GM18868 (cell line): Measurements from ENCODE around the gene RARRES1.

Source experiments
- ATAC-seq: cut with Tn5 transposase; IDR thresholded peaks from one replicate; pipeline ENCODE4 v1.9.1; 2021; ENCODE audit warnings: mild to moderate bottlenecking, moderate library complexity; ENCODE audit not compliant: unreplicated experiment

Gene RARRES1

DNA sequence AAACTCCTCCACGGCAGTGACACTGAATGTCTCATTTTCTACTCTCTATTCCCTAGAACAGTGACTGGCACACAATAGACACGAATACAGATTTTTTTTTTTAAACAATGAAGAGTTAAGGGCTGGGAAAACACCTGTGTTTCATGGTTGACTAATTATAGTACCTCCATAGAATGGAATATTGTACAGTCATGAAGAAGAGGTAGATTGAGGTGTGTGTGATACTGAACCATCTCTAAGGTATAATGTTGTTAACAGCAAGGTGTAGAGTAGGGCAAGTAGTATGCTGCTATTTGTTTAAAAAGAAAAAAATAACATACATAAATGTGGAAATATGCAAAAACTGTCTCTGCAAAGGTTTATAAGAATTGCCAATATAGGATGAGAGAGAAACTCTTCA lies 5.2 kb upstream of the RARRES1 start:
- no peak for ATAC-seq

- ATAC-seq = no peak
These were observed 3.2 kb upstream of the RARRES1 start for GRCh38 chr3:158735296-158736033.

DNA sequence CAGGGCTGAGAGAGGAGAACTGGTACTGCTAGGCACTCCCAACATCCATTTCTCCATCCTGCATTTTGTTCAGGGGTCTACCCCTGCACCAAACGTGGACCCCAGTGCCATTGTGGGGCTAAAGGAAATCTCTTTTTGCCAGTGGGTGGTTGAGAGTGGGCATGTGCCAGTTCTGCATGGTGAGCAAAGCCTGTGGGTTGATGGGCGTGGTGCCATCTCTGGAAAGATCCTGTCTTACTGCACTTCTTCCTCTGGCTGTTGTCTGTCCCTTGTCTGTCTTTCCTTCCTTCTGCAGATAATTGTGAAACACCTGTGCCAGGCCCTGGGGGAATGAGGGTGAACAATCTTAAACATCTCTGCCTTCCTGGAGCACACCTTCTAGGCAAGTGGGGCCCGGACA lies 1.4 kb upstream of the RARRES1 start:
- ATAC-seq = no peak

DNA sequence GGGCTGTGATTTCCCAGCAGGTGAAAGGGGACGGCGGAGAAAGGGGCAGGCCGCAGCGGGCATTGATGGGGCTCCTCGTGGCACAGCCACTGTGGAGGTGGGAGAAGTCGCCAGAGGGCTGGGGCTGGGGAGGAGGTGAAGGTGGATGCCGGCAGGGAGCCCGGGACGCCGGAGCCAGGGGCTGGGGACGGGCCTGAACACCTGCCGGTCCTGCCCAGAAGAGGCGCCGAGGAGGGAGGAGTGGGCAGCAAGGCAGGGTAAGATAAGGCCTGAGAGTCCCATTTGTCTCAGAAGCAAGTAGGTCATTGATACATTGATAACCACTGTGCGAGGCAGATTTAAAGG lies 571 bp upstream of the RARRES1 start:
- ATAC-seq = no peak

GRCh38 chr3:158731486-158731885 lies 771 bp downstream of the RARRES1 start:
- no peak for ATAC-seq

GRCh38 chr3:158728851-158729250 lies 3.4 kb downstream of the RARRES1 start:
- ATAC-seq = no peak

DNA sequence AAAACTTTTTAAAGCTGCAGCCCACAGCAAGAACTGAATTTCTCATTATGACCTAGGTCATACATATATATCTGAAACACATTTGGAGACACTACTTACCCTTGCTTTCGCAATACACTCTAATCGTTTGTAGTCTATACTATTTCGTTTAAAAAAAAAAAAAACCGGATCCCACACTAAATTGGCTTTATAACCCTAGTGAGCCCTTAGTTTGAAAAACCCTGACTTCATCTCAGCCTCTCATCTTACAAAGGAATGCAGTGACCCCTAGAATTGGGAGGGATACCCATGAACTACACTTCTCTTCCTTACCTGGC lies 4.2 kb downstream of the RARRES1 start:
- ATAC-seq = no peak

GRCh38 chr3:158727206-158728060 lies 4.8 kb downstream of the RARRES1 start:
- ATAC-seq = peak; percentile 68

- no peak for ATAC-seq
These were observed 6.8 kb downstream of the RARRES1 start for GRCh38 chr3:158725348-158726011.

DNA sequence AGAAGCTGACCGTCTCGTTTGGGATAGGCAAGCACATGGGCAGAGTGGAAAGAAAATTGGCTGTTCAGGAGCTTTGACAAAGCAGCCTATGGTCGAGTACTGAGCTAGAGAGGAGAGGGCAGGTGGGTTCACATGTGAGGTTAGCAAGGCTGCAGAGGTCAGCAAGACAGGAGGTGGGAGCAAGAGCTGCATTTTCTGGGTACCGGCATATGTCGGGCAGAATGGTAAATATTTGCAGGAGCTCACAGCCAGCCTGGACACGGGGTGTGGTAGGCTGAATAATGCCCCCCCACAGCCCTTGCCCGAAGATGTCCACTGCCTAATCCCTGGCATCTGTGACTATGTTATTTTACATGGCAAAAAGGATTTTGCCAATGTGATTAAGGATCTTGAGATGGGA lies 8.3 kb downstream of the RARRES1 start:
- ATAC-seq = no peak

DNA sequence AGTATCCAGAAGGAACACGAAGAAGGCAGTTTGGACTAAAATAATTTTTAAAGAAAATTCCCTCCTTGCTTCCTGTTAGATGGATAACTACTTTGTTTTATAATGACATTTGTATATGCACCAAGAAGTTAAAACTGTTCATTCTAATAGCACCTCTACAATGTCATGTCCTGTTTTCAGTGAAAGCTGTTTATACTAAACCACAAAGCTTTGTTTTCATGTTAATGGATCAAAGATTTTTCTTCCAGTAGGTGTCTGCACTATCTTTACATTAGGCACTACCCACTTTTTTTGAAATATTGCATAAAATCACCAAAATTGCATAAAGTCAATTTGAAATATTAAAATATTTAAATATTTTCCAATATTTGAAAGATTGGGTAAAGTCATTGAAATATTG lies 10.1 kb downstream of the RARRES1 start:
- ATAC-seq = no peak

DNA sequence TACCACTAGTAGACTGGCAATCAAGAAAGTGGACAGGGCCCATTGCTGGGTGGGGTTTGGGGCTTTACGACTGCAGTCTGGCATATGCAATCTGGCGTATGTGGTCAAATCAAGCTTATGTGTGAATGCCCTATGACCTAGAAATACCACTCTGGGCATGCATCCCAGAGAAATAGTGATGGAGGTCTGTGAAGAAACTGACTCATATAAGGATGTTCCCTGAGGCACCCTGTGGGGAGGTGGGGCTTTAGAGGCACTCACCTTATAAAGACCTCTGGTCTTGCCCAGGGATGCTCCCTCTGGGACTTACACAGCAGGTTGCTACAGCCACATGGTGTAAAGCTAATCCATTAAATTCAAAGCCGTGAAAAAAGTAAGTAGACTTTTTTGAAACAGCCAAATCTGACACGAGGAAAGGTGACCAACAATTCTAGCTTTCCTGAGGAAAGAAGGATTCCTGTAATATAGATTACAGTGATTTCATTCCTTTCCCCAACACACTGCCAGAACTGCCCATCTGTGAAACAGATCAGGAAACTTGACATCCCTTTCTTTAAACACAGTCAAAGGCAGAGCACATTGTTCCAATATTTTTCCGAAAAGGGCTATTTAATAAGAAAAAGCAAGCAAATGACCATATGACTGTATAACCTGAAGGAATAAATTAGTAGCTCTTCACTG lies 13.6 kb downstream of the RARRES1 start:
- ATAC-seq = no peak

GRCh38 chr3:158717576-158717975 lies 14.7 kb downstream of the RARRES1 start:
- no peak for ATAC-seq

DNA sequence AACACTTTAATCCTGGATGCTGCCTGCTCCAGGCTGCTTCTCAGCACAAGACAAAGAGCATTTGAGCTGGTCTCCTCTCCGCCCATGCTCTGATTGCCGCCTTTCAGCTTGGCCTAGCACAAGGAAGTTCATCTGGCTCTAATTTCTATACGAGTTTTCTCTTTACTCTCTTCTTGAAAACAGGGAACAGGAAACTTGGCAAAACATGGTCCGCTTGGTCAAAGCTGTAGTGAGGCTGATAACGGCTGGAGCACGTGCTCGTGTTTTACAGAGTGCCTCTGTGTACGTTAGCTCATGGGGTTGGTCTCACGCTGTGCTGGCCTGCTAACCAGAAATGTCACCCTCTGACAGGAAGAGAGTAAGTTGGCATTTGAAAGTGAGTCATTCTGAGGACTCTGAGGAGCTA lies 19.2 kb downstream of the RARRES1 start:
- ATAC-seq = no peak

GRCh38 chr3:158712443-158712842 lies 19.8 kb downstream of the RARRES1 start:
- peak; percentile 65 for ATAC-seq

DNA sequence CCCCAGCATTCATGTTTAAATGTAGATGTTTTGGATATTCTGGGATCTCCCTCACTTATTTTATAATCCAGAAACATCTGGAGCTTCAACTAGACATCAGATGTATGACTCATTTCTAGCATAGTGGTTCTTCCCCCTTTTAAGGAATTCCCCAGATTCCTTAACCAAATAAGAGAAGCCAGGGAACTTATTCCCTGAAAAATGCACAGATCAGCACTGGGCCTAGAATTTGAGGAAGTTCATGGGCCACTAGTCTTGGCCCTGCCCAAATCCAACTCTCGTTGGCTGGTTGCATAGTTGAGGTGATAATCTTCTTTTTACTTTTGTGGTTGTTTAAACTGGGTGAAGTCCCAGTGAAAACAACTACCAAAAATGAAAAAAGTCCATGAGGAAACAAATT lies 20.4 kb downstream of the RARRES1 start:
- ATAC-seq = peak; percentile 54

DNA sequence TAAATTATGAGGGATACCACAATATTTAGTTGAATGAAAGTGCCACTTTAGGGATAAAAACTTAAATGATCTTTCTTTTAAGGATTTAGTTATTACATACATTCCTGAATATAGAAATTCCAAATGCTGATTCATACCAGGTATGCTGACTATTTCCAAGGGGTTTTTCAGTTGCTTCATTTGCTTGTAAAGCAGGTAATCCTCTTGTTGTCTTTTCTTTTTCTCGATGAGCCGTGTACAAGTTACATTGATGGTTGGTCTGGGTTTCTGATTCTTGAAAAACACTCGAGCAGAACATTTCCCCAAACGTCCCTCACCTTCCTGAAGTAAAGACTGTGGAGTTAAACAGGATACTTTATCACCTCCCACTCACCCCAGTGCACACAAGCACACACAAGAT lies 21.7 kb downstream of the RARRES1 start:
- ATAC-seq = no peak

DNA sequence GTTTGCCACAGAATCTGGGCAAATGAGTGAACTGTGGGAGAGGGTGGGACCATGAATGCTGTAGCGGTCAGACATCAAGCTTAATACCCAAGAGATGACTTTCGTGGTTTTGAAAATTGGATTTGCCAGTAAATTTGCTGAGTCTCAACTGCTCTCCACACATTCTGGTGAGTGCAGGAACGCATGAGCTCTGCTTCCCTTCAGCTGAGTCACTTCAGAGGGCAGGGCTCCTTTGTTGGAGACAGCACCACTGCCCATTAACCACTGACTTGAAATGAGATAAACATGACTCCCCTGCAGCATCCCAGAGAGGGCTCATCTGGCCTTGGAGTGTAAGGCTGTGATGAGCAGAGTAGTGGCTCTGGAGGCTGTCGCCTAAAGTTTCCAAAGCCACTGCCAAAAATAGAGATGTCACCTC lies 22.6 kb downstream of the RARRES1 start:
- no peak for ATAC-seq

DNA sequence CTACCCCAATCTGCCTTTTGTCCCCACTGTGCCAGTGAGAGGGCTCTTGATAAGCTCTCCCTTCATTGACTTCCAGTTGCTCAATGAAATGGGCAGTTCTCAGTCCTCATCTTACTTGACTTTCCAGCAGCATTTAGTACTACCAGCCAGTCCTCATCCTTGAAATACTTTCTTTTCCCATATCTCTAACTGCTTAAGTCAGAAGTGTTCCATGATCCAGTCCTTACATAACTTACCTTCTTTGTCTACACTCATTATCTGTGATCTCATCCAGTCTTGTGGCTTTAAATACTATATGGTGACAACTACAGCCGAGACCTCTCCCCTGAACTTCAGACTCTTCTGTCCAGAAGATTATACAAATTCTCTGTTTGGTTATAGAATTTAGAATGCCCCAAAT lies 28.7 kb downstream of the RARRES1 start:
- no peak for ATAC-seq

DNA sequence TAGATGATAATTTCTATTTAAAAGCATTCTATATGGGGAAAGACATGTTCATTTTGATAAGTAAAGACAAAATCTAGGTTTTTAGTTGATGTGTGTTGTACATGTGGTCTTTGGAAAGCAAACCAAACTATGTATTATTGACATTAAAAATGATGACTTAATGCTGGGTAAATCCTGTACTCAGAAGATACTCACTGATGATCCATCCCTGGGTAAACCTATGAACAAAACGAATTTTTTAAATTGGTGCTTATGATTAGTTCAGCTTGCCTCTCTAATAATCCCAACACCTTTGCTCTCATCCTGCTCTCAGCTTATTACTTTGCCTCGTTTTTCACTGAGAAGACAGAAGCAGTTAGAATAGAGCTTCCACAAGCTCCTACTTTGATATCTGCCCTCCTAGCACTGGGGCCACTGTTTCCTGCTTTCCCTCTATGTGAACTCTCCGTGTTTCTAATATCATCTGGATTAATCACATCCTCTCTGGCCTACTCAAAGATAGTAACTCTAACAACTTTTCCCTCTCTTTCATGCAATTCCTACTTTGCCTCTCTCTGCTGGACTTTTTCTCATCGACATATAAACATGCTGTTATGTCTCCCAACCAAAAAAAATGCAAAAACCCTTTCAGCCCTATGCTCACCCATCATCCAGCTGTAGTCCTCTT lies 29.3 kb downstream of the RARRES1 start:
- ATAC-seq = no peak
